ENCODE results near the gene MVD. TPM values are rescaled to one million over a fixed set of nuclear protein-coding genes. Genes with fewer than 3 reads are reported as not detected.

The MVD gene
- total RNA-seq, 3 donors from 2014 or later, result 39.0 to 49.2 (median 44.4) TPM

- peaks cover 61% of the 10 kb centered on the region for H3K4me1 Mint-ChIP-seq (ENCODE audit: low read depth)
- H3K9me3 Mint-ChIP-seq, result no peaks in the 10 kb centered on the region
- H3K4me3 Mint-ChIP-seq, result peak overlapping the region; percentile 91
- ATAC-seq, result no peak
- no peaks in the 10 kb centered on the region for H3K27me3 Mint-ChIP-seq (ENCODE audit: low read depth)
- no peak for DNase-seq
- peaks cover 2% of the 10 kb centered on the region for H3K36me3 Mint-ChIP-seq (ENCODE audit: insufficient read depth)
These were observed 38.9 kb upstream of the MVD start for GRCh38 chr16:88701581-88702370.

GRCh38 chr16:88700636-88701482 lies 38.0 kb upstream of the MVD start:
- DNase-seq (peak; percentile 95), ATAC-seq (peak; percentile 81)
- Mint-ChIP-seq H3K9me3 (no peaks in the 10 kb centered on the region), H3K36me3 (ENCODE audit: insufficient read depth) (peaks cover 2% of the 10 kb centered on the region), H3K4me1 (ENCODE audit: low read depth) (peaks cover 61% of the 10 kb centered on the region), H3K4me3 (peak overlapping the region; percentile 91), H3K27me3 (ENCODE audit: low read depth) (no peaks in the 10 kb centered on the region)

- H3K4me3 Mint-ChIP-seq, result peak overlapping the region; percentile 91
- H3K36me3 Mint-ChIP-seq (ENCODE audit: insufficient read depth), result peaks cover 2% of the 10 kb centered on the region
- no peaks in the 10 kb centered on the region for H3K27me3 Mint-ChIP-seq (ENCODE audit: low read depth)
- ATAC-seq (no peak), DNase-seq (no peak)
- no peaks in the 10 kb centered on the region for H3K9me3 Mint-ChIP-seq
- H3K4me1 Mint-ChIP-seq (ENCODE audit: low read depth), result peaks cover 59% of the 10 kb centered on the region
These were observed 37.4 kb upstream of the MVD start for GRCh38 chr16:88700322-88700635.

- H3K4me3 Mint-ChIP-seq, result no peak overlapping the region
- H3K9me3 Mint-ChIP-seq, result no peaks in the 10 kb centered on the region
- H3K27me3 Mint-ChIP-seq (ENCODE audit: low read depth), result no peaks in the 10 kb centered on the region
- ATAC-seq, result no peak
- H3K4me1 Mint-ChIP-seq (ENCODE audit: low read depth), result peaks cover 51% of the 10 kb centered on the region
- peaks cover 2% of the 10 kb centered on the region for H3K36me3 Mint-ChIP-seq (ENCODE audit: insufficient read depth)
- DNase-seq, result no peak
These were observed 36.3 kb upstream of the MVD start for GRCh38 chr16:88699180-88699579.

- Mint-ChIP-seq H3K4me1 (ENCODE audit: low read depth) (peaks cover 47% of the 10 kb centered on the region), H3K36me3 (ENCODE audit: insufficient read depth) (peaks cover 2% of the 10 kb centered on the region), H3K4me3 (no peak overlapping the region), H3K9me3 (no peaks in the 10 kb centered on the region), H3K27me3 (ENCODE audit: low read depth) (no peaks in the 10 kb centered on the region)
- no peak for DNase-seq
- no peak for ATAC-seq
These were observed 35.8 kb upstream of the MVD start for GRCh38 chr16:88698646-88699045.

- H3K27me3 Mint-ChIP-seq (ENCODE audit: low read depth), result no peaks in the 10 kb centered on the region
- ATAC-seq, result no peak
- no peak overlapping the region for H3K4me3 Mint-ChIP-seq
- no peak for DNase-seq
- H3K4me1 Mint-ChIP-seq (ENCODE audit: low read depth), result peaks cover 43% of the 10 kb centered on the region
- H3K9me3 Mint-ChIP-seq, result no peaks in the 10 kb centered on the region
- H3K36me3 Mint-ChIP-seq (ENCODE audit: insufficient read depth), result peaks cover 2% of the 10 kb centered on the region
These were observed 35.1 kb upstream of the MVD start for GRCh38 chr16:88697831-88698615.

GRCh38 chr16:88697116-88697830 lies 34.4 kb upstream of the MVD start:
- peaks cover 43% of the 10 kb centered on the region for H3K4me1 Mint-ChIP-seq (ENCODE audit: low read depth)
- H3K36me3 Mint-ChIP-seq (ENCODE audit: insufficient read depth), result peaks cover 2% of the 10 kb centered on the region
- H3K9me3 Mint-ChIP-seq, result no peaks in the 10 kb centered on the region
- no peak overlapping the region for H3K4me3 Mint-ChIP-seq
- DNase-seq (no peak), ATAC-seq (no peak)
- H3K27me3 Mint-ChIP-seq (ENCODE audit: low read depth), result no peaks in the 10 kb centered on the region

- Mint-ChIP-seq H3K36me3 (ENCODE audit: insufficient read depth) (peaks cover 2% of the 10 kb centered on the region), H3K4me3 (no peak overlapping the region), H3K9me3 (no peaks in the 10 kb centered on the region), H3K4me1 (ENCODE audit: low read depth) (peaks cover 43% of the 10 kb centered on the region), H3K27me3 (ENCODE audit: low read depth) (no peaks in the 10 kb centered on the region)
- ATAC-seq (no peak), DNase-seq (no peak)
These were observed 33.5 kb upstream of the MVD start for GRCh38 chr16:88696441-88696840.

- Mint-ChIP-seq H3K9me3 (no peaks in the 10 kb centered on the region), H3K4me1 (ENCODE audit: low read depth) (peaks cover 47% of the 10 kb centered on the region), H3K36me3 (ENCODE audit: insufficient read depth) (peaks cover 2% of the 10 kb centered on the region), H3K27me3 (ENCODE audit: low read depth) (no peaks in the 10 kb centered on the region), H3K4me3 (no peak overlapping the region)
- DNase-seq (no peak), ATAC-seq (no peak)
These were observed 32.9 kb upstream of the MVD start for GRCh38 chr16:88695753-88696152.

GRCh38 chr16:88695218-88695617 lies 32.3 kb upstream of the MVD start:
- no peak for ATAC-seq
- Mint-ChIP-seq H3K36me3 (ENCODE audit: insufficient read depth) (peaks cover 2% of the 10 kb centered on the region), H3K4me1 (ENCODE audit: low read depth) (peaks cover 50% of the 10 kb centered on the region), H3K4me3 (no peak overlapping the region), H3K27me3 (ENCODE audit: low read depth) (no peaks in the 10 kb centered on the region), H3K9me3 (no peaks in the 10 kb centered on the region)
- no peak for DNase-seq

GRCh38 chr16:88694221-88695087 lies 31.6 kb upstream of the MVD start:
- no peaks in the 10 kb centered on the region for H3K27me3 Mint-ChIP-seq (ENCODE audit: low read depth)
- peaks cover 2% of the 10 kb centered on the region for H3K36me3 Mint-ChIP-seq (ENCODE audit: insufficient read depth)
- peaks cover 47% of the 10 kb centered on the region for H3K4me1 Mint-ChIP-seq (ENCODE audit: low read depth)
- ATAC-seq (no peak), DNase-seq (no peak)
- no peak overlapping the region for H3K4me3 Mint-ChIP-seq
- H3K9me3 Mint-ChIP-seq, result no peaks in the 10 kb centered on the region

- ATAC-seq (no peak), DNase-seq (no peak)
- peaks cover 50% of the 10 kb centered on the region for H3K4me1 Mint-ChIP-seq (ENCODE audit: low read depth)
- H3K9me3 Mint-ChIP-seq, result no peaks in the 10 kb centered on the region
- H3K27me3 Mint-ChIP-seq (ENCODE audit: low read depth), result no peaks in the 10 kb centered on the region
- no peak overlapping the region for H3K4me3 Mint-ChIP-seq
- peaks cover 2% of the 10 kb centered on the region for H3K36me3 Mint-ChIP-seq (ENCODE audit: insufficient read depth)
These were observed 30.7 kb upstream of the MVD start for GRCh38 chr16:88693420-88694177.

- no peak overlapping the region for H3K4me3 Mint-ChIP-seq
- ATAC-seq, result no peak
These were observed 30.0 kb upstream of the MVD start for GRCh38 chr16:88692861-88693260.

More at GRCh38 chr16:88692861-88693260, 30.0 kb upstream of the MVD start:
- Mint-ChIP-seq H3K4me1 (ENCODE audit: low read depth) (peaks cover 49% of the 10 kb centered on the region), H3K9me3 (no peaks in the 10 kb centered on the region), H3K36me3 (ENCODE audit: insufficient read depth) (no peaks in the 10 kb centered on the region), H3K27me3 (ENCODE audit: low read depth) (no peaks in the 10 kb centered on the region)
- DNase-seq, result no peak

Data from activated T-cell treated with anti-CD3 and anti-CD28 coated beads, Interleukin-2, amount 50 U/mL, for 4 hours (primary cell).